Gastrocnemius medialis (tissue), 4 donors: ENCODE data around the gene DVL2.

Source experiments
- CTCF ChIP-seq, 5 experiments: fragments of 450-650 bp in 3 of 5; fragments of 200-600 bp in 2 of 5; sonication (generic) in 2 of 5; IDR thresholded peaks in 4 of 5; conservative IDR thresholded peaks in 1 of 5; 1 replicate in 4 of 5; 2 replicates in 1 of 5; pipeline ENCODE4 v1.5.1; 2016 to 2019; ENCODE audit warnings: antibody characterized with exemption in 5 of 5, mild to moderate bottlenecking in 3 of 5, moderate library complexity in 3 of 5
- POLR2A ChIP-seq, 2 donors: fragments of 450-650 bp; IDR thresholded peaks; one replicate each; pipeline ENCODE4 v1.6.1; 2017; ENCODE audit warnings: antibody characterized with exemption in 2 of 2, mild to moderate bottlenecking in 2 of 2, moderate library complexity in 2 of 2

GRCh38 chr17:7226721-7227710 lies 7.3 kb downstream of the DVL2 start:
- no peak for TF ChIP-seq CTCF (IDR thresholded peaks at IDR 0.05 in 4 of 5, conservative IDR thresholded peaks at IDR 0.05 in 1 of 5)
- TF ChIP-seq POLR2A (IDR thresholded peaks at IDR 0.05) = no peak
